ELF-1 (cell line): ENCODE measurements around the gene ZNF33A.
"Not testable (repeated sequence)": the region's sequence is repeated elsewhere in the genome, so short reads cannot be mapped to it uniquely, and the experiment has no call there.

Experiments used
- DNase-seq: peaks from one replicate; pipeline ENCODE4 v3.0.0-alpha.2; 2016; ENCODE audit warnings: low read depth, low spot score

Gene ZNF33A

DNA sequence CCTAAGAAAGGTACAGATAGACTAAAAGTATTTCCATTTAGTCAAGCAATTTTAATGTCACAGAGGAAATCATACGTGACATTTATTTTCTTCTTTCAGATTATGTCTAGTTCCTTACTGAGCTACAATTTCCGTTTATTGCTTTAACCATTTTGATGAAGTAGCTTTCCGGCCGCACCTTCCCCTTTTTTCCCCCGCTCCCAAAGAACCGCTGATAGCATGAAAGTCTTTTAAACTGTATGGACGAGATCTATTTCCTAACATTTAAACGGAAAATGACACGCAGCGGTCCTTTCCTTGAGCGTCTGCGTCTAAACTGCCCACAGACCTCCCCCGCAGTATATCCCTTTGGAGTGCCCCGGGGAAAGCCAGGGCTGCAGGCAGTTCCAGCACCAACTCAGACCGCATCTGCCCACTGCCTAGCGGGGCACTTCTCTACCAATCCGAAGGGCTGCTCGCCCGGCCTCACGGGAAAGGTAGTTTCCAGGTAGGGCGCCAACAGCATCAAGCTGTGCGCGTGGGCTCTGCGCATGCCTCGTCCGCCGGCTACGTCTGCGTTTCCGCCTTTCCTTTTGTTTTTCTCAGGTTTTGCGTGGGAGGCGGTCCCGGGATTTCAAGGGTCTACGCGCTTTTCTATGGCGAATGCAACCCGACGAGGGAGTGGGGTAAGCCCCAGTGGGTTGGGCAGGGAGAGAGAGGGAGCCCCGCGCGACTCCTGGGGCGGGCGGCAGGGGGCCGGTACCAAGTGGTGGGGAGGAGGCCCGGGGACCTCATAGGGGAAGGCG is at the start of gene ZNF33A:
TSS of gene ZNF33A (plus strand) at position 557 of the 785 bp plus-strand sequence. CDS start 1,667 bp downstream, outside the sequence.
- peak; percentile 92 for DNase-seq

GRCh38 chr10:37965006-37965405 is 45.5 kb upstream of the ZNF33A start:
- no peak for DNase-seq

DNA sequence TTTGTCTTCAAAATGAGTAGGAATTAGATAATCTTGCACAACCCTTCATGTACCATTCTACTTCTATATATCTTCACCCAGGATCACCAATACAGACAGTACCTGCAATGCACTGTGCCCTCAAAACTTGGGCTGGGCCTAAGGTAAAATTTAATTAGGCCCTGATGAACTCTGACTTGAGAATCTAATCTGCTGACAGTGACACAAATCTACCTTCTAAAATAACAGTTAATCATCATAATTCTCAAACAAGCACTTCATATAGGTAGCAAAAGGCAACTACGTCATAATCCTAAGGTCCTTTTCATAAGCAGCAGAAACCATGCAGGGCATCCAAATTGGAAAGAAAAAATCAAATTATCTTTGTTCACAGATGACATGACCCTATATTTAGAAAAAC is 38.1 kb upstream of the ZNF33A start:
- DNase-seq = no peak

GRCh38 chr10:37975401-37975991 is 35.0 kb upstream of the ZNF33A start:
- DNase-seq = no peak

DNA sequence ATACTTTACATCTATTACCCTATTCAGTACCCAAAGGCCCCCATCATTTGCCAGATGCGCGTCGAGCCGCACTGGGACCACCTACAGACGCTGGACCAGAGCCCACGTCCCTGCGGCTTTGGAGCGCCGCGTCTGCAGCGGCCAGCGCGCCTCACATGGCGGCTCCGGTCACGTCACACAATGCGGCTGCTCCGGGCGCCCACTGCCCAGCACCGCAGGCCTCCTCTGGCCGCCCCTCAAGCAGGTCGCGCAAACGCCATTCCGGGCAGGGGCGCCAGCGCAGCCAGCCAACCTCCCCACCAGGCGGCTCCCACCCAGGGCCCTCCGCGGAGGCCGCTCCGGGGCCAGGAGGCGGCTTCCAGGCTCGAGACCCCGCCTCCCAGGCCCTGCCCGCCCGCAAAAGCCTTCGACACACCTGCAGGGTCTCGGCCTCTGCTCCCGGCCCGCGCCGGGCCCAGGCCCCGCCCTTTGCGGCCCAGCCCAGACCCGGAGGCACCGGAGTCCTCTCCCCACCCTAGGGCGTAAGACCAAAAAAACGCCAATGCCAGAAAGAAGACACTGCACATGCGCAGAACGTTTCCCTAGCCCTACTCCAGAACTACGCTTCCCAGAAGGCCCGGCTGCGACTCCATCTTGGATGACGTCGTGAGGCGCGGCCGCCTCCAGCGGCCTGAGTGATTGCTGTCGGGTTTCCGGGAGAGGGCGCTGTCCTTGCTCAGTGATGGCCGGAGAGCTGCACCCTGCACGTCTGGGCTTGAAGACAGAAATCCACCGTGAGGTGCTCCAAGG is 34.2 kb upstream of the ZNF33A start, which contains the start of gene ZNF25:
TSS of gene ZNF25 (minus strand) at position 557 of the 789 bp plus-strand sequence. CDS start 4,925 bp downstream, outside the sequence.
- peak; percentile 100 for DNase-seq

DNA sequence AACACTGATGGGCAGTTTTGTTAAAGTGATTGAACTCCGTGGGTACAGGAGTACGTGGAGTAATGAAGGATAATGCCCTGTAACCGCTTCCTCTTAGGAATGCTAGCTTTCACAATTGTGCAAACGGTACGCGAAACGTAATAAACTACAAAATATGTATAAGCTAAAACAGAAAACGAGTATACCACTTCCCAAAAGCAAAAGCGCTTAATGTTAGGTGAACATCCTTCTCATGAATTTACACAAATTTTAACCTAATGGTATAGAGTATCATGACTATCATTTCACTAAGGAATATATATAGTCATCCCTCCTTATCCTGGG is 33.6 kb upstream of the ZNF33A start:
- no peak for DNase-seq

DNA sequence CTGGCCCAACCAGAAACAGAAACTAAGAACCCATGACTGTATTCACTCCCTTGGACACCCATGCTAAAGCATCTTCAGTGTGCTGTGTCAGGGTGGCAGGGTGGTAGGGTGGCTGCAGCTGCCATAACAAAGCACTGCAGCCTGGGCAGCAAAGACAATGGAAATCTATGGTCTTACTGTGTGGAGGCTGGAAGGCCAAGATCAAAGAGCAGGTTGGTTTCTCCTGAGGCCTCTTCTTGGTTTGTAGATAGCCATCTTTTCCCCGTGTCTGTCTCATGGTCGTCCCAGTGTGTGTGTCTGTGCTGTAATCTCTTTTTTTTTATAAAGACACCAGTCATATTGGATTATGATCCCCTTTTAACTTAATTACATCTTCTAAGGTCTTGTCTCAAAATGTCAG is 18.8 kb upstream of the ZNF33A start:
- no peak for DNase-seq

DNA sequence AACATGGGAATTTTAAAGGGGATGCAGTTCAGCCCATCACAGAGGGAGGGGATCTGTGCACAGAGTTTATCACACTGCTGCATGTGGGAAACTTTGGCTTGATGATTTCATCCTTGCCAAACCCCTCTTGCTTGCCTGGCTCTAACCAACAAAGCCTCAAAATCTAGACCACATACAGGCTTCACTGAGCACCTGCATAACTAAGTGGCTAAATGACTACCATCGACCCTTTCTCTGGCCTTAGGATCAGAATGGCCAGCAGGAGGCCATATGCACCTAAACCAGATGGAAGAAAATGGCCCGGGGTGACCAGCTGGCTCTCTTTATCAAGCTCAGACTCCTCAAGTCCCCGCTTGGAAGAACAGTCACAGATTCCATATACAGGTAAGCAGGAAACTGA is 18.4 kb upstream of the ZNF33A start:
- DNase-seq = no peak

GRCh38 chr10:37998920-37999319 is 11.6 kb upstream of the ZNF33A start:
- not testable (repeated sequence) for DNase-seq

DNA sequence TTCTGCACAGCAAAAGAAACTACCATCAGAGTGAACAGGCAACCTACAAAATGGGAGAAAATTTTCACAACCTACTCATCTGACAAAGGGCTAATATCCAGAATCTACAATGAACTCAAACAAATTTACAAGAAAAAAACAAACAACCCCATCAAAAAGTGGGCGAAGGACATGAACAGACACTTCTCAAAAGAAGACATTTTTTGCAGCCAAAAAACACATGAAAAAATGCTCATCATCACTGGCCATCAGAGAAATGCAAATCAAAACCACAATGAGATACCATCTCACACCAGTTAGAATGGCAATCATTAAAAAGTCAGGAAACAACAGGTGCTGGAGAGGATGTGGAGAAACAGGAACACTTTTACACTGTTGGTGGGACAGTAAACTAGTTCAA is 10.0 kb upstream of the ZNF33A start:
- DNase-seq = not testable (repeated sequence)

- no peak for DNase-seq
Measured at GRCh38 chr10:38003026-38003425, 7.4 kb upstream of the ZNF33A start.

GRCh38 chr10:38003588-38003987 is 6.9 kb upstream of the ZNF33A start:
- DNase-seq = no peak

GRCh38 chr10:38007551-38007950 is 2.9 kb upstream of the ZNF33A start:
- no peak for DNase-seq

DNA sequence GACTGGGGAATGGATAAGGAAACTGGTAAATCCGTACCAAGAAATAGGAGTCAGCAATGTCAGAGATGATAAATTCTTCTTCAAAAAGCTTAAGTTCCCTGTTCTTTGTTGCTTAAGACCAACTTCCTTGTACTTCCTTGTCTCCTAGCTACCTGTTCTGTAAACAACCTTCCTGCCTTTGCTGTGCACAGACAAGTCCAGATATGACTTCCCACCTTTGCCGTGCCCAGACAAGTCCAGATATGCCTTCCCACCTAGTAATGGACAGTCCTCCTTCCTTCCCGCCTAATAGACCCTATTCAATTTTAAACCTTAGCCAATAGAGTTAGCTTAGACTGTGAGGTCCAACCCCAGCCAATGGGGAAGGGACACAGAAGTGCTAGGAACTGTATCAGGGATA is 2.5 kb upstream of the ZNF33A start:
- DNase-seq = no peak

GRCh38 chr10:38016354-38016753 is 5.9 kb downstream of the ZNF33A start:
- no peak for DNase-seq

DNA sequence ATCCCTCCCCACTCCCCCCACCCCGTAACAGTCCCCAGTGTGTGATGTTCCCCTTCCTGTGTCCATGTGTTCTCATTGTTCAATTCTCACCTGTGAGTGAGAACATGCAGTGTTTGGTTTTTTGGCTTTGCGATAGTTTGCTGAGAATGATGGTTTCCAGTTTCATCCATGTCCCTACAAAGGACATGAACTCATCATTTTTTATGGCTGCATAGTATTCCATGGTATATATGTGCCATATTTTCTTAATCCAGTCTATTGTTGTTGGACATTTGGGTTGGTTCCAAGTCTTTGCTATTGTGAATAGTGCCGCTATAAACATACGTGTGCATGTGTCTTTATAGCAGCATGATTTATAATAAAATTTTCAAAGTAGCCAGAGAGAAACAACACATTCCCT is 8.6 kb downstream of the ZNF33A start:
- DNase-seq = not testable (repeated sequence)

- DNase-seq = no peak
Measured at GRCh38 chr10:38025283-38025682, 14.8 kb downstream of the ZNF33A start.

DNA sequence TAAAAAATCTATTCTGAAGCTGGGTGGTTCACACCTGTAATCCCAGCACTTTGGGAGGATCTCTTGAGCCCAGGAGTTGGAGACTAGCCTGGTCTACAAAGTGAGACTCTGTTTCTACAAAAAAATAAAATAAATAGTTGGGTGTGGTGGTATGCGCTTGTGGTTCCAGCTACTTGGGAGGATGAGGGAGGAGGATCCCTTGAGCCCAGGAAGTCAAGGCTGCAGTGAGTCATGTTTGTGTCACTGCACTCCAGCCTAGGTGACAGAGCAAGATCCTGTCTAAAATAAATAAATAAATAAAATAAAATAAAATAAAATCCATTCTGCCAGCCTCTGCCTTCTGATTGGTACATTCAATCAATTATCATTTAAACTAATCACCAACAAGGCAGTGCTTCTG is 17.5 kb downstream of the ZNF33A start:
- DNase-seq = no peak

DNA sequence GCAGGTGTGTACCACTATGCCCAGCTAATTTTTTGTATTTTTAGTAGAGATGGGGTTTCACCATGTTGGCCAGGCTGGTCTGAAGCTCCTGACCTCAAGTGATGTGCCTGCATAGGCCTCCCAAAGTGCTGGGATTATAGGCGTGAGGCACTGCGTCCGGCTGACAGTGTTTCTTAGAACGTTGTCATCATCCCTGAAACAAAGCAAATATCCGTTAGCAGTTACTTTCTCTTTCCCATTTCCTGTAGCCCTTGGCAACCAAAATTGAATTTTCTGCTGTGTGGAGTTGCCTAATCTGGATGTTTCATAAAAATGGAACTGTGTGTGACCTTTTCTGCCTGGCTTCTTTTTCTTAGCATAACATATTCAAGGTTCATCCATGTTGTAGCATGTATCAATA is 22.4 kb downstream of the ZNF33A start:
- DNase-seq = no peak

DNA sequence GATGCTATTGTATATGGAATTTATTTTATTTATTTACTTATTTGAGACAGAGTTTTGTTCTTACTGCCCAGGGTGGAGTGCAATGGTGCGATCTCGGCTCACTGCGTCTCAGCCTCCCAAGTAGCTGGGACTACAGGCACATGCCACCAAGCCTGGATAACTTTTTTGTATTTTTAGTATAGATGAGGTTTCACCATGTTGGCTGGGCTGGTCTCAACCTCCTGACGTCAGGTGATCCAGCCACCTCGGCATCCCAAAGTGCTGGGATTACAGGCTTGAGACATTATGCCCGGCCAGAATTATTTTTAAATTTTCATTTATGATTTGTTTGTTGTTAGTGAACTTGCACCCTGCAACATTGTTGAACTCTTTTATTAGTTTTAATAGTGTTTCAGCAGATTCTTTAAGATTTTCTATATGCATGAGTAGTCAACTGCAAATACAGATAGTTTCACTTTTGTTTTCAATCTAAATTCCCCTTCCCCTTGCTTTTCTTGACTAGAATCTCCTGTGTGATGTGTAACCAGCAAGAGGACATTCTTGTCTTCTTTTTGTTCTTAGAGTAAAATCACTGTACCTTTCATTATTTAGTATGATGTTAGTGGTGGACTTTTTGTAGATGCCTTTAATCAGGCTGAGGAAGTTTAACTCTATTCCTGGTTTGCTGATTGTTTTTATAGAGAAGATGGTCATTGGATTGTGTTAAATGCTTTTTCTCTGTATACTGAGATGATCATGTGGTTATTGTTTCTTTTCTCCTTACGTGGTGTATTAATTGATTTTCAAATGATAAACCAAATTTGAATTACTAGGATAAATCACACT is 27.8 kb downstream of the ZNF33A start:
- DNase-seq = no peak

DNA sequence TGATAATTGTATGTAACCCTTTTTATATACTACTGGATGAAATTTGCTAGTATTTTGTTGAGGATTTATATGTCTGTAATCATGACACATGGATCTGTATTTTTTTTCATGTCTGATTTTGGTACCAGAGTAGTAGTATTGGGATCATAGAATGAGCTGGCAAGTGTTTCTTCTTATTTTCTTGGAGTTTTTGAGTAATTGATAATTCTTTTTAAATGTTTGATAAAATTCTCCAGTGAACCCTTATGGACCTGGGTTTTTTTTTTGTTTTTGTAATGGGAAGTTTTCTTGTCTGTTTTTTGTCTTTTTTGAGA is 28.4 kb downstream of the ZNF33A start:
- no peak for DNase-seq

- no peak for DNase-seq
Measured at GRCh38 chr10:38043516-38043915, 33.0 kb downstream of the ZNF33A start.
